Measurements from ENCODE around the gene ATAD3C. TPM values are rescaled to one million over a fixed set of nuclear protein-coding genes. Genes with fewer than 3 reads are reported as not detected.
"Not testable (repeated sequence)": the region's sequence is repeated elsewhere in the genome, so short reads cannot be mapped to it uniquely, and the experiment has no call there.

ATAD3C gene
- total RNA-seq, 6 experiments from 2014 or later: 0.09 TPM; not detected in 5

DNA sequence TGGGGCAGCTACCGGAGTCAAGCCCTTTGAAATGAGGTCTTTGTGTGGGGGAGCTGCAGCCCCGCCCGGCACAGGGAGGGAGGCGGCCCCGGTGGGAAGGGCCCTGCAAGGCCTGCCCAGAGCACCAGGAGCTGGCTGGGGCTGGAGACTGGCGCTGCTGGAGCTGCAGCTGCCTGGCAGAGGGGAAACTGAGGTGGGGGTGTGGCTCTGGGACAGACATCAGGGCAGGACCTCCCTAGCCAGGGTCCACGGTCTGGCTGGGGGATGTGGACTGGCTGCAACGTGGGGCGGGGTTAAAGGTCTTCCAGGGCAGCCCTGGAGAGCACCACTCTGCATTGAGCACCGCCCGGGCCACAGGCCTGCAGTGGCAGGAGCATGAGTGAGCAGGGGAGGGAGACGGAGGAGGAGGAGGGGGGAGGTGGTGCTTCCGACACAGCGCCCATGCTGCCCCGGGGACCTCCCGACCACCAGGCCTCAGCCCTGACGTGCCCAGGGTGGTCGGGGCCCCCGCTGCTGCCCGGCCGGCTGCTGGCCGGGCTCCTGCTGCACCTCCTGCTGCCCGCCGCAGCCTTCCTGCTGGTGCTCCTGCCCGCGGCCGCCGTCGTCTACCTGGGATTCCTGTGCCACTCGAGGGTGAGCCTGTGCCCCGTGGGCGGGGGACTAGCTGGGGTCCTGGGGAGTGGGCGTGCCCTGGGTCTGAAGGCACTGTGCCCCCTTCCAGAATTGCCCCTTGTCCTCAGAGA lies 23.6 kb upstream of the ATAD3C start:
- TF ChIP-seq, protein P1, sequence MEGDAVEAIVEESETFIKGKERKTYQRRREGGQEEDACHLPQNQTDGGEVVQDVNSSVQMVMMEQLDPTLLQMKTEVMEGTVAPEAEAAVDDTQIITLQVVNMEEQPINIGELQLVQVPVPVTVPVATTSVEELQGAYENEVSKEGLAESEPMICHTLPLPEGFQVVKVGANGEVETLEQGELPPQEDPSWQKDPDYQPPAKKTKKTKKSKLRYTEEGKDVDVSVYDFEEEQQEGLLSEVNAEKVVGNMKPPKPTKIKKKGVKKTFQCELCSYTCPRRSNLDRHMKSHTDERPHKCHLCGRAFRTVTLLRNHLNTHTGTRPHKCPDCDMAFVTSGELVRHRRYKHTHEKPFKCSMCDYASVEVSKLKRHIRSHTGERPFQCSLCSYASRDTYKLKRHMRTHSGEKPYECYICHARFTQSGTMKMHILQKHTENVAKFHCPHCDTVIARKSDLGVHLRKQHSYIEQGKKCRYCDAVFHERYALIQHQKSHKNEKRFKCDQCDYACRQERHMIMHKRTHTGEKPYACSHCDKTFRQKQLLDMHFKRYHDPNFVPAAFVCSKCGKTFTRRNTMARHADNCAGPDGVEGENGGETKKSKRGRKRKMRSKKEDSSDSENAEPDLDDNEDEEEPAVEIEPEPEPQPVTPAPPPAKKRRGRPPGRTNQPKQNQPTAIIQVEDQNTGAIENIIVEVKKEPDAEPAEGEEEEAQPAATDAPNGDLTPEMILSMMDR (IDR thresholded peaks at IDR 0.05): no peak
- peaks cover 5% of the 10 kb centered on the region for H3K9me3 Mint-ChIP-seq
- H3K27me3 Mint-ChIP-seq (ENCODE audit: insufficient read depth): peaks cover 2% of the 10 kb centered on the region; the same call in 1 of the 2 replicates
- H3K4me1 Mint-ChIP-seq (ENCODE audit: low read depth): peaks cover 22% of the 10 kb centered on the region
- no peak overlapping the region for H3K27ac Mint-ChIP-seq
- no peak for DNase-seq
- no peak overlapping the region for H3K4me3 Mint-ChIP-seq
- no peaks in the 10 kb centered on the region for H3K36me3 Mint-ChIP-seq (ENCODE audit: low read depth)

DNA sequence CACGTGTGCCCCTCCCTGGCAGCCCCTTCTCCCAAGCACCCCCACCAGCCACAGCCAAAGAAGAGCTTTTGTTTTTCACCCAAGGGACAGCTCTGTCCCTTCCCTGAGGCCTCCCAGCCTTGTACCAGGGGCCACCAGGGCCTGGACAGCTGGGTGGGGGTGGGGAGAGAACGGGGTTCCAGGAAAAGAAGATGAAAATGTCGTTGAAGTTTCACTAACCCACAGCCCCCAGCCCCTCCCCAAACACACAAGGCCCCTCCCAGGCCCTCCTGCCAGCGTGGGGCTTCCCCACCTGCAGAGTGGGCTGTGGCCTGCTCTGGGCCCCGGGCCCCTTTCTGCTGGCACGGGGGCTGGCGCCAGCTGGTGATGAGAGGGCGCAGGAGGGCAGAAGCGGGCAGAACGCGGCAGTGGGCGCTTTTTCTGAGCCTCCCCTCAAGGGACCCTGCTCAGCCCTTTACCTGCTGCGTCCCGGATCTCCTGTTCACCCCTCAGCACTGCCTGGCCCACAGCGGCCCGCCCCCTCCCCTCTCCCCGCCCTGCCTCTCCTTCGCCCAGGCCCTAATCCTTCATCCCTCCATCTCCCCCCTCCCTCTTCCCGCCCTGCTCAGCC lies 22.9 kb upstream of the ATAD3C start:
- peaks cover 2% of the 10 kb centered on the region; the same call in 1 of the 2 replicates for H3K27me3 Mint-ChIP-seq (ENCODE audit: insufficient read depth)
- H3K4me3 Mint-ChIP-seq: no peak overlapping the region
- no peaks in the 10 kb centered on the region for H3K36me3 Mint-ChIP-seq (ENCODE audit: low read depth)
- H3K9me3 Mint-ChIP-seq: peaks cover 5% of the 10 kb centered on the region
- no peak overlapping the region for H3K27ac Mint-ChIP-seq
- TF ChIP-seq, protein P1 (IDR thresholded peaks at IDR 0.05): no peak
- no peak for DNase-seq
- H3K4me1 Mint-ChIP-seq (ENCODE audit: low read depth): peaks cover 22% of the 10 kb centered on the region

DNA sequence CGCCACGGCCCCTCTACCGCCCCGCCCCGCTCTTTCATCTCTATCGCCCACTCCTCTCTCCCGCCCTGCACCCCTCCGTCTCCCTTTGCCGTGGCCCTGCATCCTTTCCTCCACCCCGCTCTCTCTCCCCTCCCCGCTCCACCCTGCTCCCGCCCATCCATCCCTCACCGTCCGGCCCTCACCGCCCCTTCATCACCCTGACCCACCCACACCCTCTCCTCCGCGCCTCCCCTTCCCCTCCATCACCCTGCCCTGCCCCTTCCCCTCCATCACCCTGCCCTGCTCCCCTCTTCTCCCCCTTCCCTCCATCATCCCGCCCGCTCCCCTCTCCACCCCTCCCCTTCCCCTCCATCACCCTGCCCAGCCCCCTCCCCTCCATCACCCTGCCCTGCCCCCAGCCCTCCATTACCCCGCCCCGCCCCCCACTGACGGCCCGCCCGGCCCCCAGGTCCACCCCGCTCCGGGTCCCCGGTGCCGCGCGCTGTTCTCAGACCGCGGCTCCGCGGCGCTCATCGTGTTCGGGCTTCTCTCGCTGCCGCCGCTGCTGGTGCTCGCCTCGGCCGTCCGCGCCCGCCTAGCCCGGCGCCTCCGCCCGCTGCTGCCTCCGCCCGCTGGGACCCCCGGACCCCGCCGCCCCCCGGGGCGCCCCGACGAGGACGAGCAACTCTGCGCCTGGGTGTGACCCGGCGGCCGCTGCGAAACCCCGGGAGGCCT lies 22.2 kb upstream of the ATAD3C start:
- no peak overlapping the region for H3K4me3 Mint-ChIP-seq
- TF ChIP-seq, protein P1 (IDR thresholded peaks at IDR 0.05): no peak
- no peaks in the 10 kb centered on the region for H3K36me3 Mint-ChIP-seq (ENCODE audit: low read depth)
- peaks cover 2% of the 10 kb centered on the region; the same call in 1 of the 2 replicates for H3K27me3 Mint-ChIP-seq (ENCODE audit: insufficient read depth)
- peaks cover 19% of the 10 kb centered on the region for H3K4me1 Mint-ChIP-seq (ENCODE audit: low read depth)
- peaks cover 5% of the 10 kb centered on the region for H3K9me3 Mint-ChIP-seq
- no peak overlapping the region for H3K27ac Mint-ChIP-seq
- DNase-seq: no peak

DNA sequence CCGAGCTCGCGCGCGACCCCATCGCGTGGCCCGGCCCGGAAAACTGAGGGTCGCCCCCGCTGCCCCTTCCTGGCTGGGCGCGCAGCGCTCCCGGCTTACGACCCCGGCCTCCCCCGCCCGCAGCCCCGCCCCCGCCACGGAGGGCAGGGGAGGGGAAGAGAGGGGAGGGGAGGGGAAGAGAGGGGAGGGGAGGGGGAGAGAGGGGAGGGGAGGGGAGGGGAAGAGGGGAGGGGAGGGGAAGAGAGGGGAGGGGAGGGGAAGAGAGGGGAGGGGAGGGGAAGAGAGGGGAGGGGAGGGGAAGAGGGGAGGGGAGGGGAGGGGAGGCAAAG lies 21.7 kb upstream of the ATAD3C start:
- TF ChIP-seq, protein P1 (IDR thresholded peaks at IDR 0.05): no peak
- H3K27ac Mint-ChIP-seq: no peak overlapping the region
- peaks cover 14% of the 10 kb centered on the region for H3K4me1 Mint-ChIP-seq (ENCODE audit: low read depth)
- H3K27me3 Mint-ChIP-seq (ENCODE audit: insufficient read depth): peaks cover 2% of the 10 kb centered on the region; the same call in 1 of the 2 replicates
- no peak overlapping the region for H3K4me3 Mint-ChIP-seq
- no peak for DNase-seq
- peaks cover 5% of the 10 kb centered on the region for H3K9me3 Mint-ChIP-seq
- no peaks in the 10 kb centered on the region for H3K36me3 Mint-ChIP-seq (ENCODE audit: low read depth)

DNA sequence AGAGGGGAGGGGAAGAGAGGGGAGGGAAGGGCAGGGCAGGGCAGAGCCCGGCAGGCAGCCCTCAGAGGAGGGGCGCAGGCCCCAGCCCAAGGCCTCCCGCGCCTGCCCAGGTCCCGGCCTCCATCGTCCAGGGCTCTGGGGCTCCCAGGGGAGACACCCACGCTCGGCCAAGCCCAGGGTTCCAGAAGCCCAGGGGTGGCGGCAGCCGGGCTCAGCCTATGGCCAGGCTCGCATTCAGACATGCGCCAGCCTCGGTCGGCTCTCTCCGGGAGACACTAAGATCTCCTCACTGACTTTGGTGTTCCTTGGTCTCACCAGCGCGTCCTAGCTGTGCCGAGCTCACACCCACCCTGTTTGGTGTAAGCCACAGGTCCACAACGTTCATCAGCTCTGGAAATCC lies 21.3 kb upstream of the ATAD3C start:
- no peaks in the 10 kb centered on the region for H3K36me3 Mint-ChIP-seq (ENCODE audit: low read depth)
- DNase-seq: no peak
- H3K27me3 Mint-ChIP-seq (ENCODE audit: insufficient read depth): peaks cover 2% of the 10 kb centered on the region; the same call in 1 of the 2 replicates
- H3K4me3 Mint-ChIP-seq: no peak overlapping the region
- TF ChIP-seq, protein P1 (IDR thresholded peaks at IDR 0.05): no peak
- no peak overlapping the region for H3K27ac Mint-ChIP-seq
- peaks cover 10% of the 10 kb centered on the region for H3K4me1 Mint-ChIP-seq (ENCODE audit: low read depth)
- peaks cover 5% of the 10 kb centered on the region for H3K9me3 Mint-ChIP-seq

DNA sequence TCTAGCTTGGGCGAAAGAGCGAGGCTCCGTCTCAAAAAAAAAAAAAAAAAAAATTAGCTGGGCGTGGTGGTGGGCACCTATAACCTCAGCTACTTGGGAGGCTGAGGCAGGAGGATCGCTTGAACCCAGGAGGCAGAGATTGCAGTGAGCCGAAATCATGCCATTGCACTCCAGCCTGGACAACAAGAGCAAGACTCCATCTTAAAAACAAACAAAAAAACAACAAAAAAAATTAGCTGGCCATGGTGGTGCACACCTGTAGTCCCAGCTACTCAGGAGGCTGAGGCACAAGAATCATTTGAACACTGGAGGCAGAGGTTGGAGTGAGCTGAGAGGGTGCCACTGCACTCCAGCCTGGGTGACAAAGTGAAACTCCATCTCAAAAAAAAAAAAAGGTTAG lies 20.5 kb upstream of the ATAD3C start:
- H3K36me3 Mint-ChIP-seq (ENCODE audit: low read depth); DNase-seq; H3K27ac Mint-ChIP-seq; H3K27me3 Mint-ChIP-seq (ENCODE audit: insufficient read depth); H3K4me1 Mint-ChIP-seq (ENCODE audit: low read depth); H3K9me3 Mint-ChIP-seq; H3K4me3 Mint-ChIP-seq: not testable (repeated sequence)
